SJCRH30 (cell line): Measurements from ENCODE around the gene STT3A. TPM values are rescaled to one million over a fixed set of nuclear protein-coding genes. Genes with fewer than 3 reads are reported as not detected.
A peak's percentile ranks its signal among the peaks of the same experiment; 100 is the strongest.
"Not testable (repeated sequence)": the region's sequence is repeated elsewhere in the genome, so short reads cannot be mapped to it uniquely, and the experiment has no call there.

Experiments
- DNase-seq, 2 experiments: peaks; one replicate each; pipeline ENCODE4 v3.0.0-alpha.2; 2015 to 2020
- H3K27ac ChIP-seq: fragments of 250-450 bp; sonication (Bioruptor Pico); 2 replicates; pipeline ENCODE4 v1.5.1; 2020; ENCODE audit warnings: mild to moderate bottlenecking, moderate library complexity
- H3K27me3 ChIP-seq: fragments of 250-450 bp; sonication (Bioruptor Pico); 2 replicates; pipeline ENCODE4 v1.5.1; 2020; ENCODE audit warnings: mild to moderate bottlenecking, moderate library complexity
- H3K36me3 ChIP-seq: fragments of 250-450 bp; sonication (Bioruptor Pico); 2 replicates; pipeline ENCODE4 v1.5.1; 2020; ENCODE audit warnings: mild to moderate bottlenecking, moderate library complexity
- H3K4me1 ChIP-seq: fragments of 250-450 bp; sonication (Bioruptor Pico); 2 replicates; pipeline ENCODE4 v1.5.1; 2020; ENCODE audit warnings: mild to moderate bottlenecking, moderate library complexity
- H3K4me3 ChIP-seq: fragments of 250-450 bp; sonication (Bioruptor Pico); 2 replicates; pipeline ENCODE4 v1.5.1; 2020; ENCODE audit warnings: mild to moderate bottlenecking, moderate library complexity
- H3K9me3 ChIP-seq: fragments of 250-450 bp; sonication (Bioruptor Pico); replicated peaks from 2 replicates; pipeline ENCODE4 v1.5.1; 2020; ENCODE audit warnings: mild to moderate bottlenecking, moderate library complexity
- total RNA-seq: library from RNA; depleted of rRNA; stranded (reverse); fragments of >200 nt; shearing (Covaris generic); gene quantifications from 2 replicates; pipeline ENCODE4 v1.2.3, GENCODE V29; 2014

Gene STT3A
- total RNA-seq, 1 experiment from 2014 or later: 102 TPM

DNA sequence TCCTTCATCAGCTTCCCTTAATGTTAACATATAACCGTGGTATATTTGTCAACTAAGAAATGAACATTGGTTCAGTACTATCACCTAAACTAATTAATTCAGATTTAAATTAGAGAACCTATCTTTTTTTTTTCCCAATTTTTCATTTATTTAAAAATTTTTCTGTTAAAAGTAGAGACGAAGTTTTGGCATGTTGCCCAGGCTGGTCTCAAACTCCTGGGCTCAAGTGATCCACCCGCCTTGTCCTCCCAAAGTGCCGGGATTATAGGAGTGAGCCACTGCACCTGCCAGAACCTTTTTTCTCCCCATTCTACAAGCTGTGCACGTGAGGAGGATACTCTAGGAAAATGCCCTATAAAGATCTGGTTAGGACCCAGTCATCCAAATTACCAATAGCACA is 19.7 kb upstream of the STT3A start:
- H3K27me3 ChIP-seq: no peaks in the 10 kb centered on the region
- H3K4me3 ChIP-seq: no peak overlapping the region
- H3K36me3 ChIP-seq: peaks cover 5% of the 10 kb centered on the region; the same call in 1 of the 2 replicates
- H3K4me1 ChIP-seq: peaks cover 7% of the 10 kb centered on the region
- no peaks in the 10 kb centered on the region for H3K9me3 ChIP-seq
- no peak overlapping the region for H3K27ac ChIP-seq
- no peak for DNase-seq

DNA sequence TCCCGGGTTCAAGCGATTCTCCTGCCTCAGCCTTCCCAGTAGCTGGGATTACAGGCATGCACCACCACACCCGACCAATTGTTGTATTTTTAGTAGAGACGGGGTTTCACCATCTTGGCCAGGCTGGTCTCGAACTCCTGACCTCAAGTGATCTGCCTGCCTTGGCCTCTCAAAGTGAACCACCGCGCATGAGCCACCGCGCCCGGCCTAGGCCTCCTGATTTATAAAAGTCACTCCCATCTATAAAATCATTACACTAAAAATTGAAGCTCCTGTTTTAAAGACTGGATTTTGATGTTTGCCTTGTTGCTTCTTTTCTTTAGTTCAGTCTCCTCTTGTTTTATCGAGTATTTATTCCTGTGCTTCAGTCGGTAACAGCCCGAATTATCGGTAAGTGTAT is 15.5 kb upstream of the STT3A start:
- H3K36me3 ChIP-seq: peaks cover 24% of the 10 kb centered on the region
- not testable (repeated sequence) for H3K4me1 ChIP-seq, H3K27me3 ChIP-seq, H3K4me3 ChIP-seq, DNase-seq, H3K27ac ChIP-seq, H3K9me3 ChIP-seq

DNA sequence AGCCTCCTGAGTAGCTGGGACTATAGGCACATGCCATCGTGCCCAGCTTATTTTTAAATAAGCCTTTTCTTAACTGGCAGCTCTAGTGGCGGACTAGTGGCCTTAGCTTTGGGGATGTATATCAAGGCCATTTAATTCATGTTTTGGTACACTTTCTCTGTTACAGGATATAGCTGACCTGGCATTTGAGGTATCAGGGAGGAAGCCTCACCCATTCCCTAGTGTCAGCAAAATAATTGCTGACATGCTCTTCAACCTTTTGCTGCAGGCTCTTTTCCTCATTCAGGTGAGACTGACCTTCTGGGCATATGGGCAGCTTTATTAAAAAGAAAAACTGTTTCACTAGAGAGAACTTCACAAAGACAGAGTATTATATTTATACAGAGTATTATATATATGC is 13.9 kb upstream of the STT3A start:
- no peaks in the 10 kb centered on the region for H3K9me3 ChIP-seq
- no peak overlapping the region for H3K4me3 ChIP-seq
- DNase-seq: no peak
- peaks cover 21% of the 10 kb centered on the region for H3K36me3 ChIP-seq
- H3K27ac ChIP-seq: no peak overlapping the region
- H3K27me3 ChIP-seq: no peaks in the 10 kb centered on the region
- peaks cover 6% of the 10 kb centered on the region for H3K4me1 ChIP-seq

DNA sequence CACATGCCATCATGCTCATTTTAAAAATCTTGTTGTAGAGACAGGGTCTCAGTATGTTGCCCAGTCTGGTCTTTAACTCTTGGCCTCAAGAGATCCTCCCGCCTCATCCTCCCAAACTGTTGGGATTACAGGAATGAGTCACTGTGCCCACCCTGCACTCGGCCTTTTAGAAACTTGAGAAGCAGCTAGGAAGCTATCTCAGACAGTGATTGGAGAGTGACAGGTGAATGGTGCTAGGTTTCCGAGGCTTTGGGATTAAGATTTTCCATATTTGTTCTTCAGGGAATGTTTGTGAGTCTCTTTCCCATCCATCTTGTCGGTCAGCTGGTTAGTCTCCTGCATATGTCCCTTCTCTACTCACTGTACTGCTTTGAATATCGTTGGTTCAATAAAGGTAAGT is 12.8 kb upstream of the STT3A start:
- DNase-seq: peak; percentile 36 to 76
- H3K36me3 ChIP-seq: peaks cover 24% of the 10 kb centered on the region

DNA sequence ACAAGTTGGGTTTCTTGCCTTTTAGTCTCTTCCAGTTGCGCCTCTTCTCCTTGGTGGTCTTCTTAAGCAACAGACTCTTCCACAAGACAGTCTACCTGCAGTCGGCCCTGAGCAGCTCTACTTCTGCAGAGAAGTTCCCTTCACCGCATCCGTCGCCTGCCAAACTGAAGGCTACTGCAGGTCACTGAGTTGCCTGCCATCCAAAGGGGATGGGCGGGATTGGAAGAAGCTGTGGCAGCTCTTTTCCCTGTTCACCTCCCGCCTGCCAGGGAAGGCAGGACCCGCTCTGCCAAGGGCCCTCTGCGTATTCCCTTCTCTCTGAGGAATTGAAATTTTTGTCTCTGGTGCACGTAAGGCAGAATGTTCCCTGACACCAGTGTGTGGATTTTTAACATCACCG is 9.2 kb upstream of the STT3A start:
- Histone ChIP-seq H3K36me3 (peaks cover 22% of the 10 kb centered on the region), H3K4me1 (peaks cover 6% of the 10 kb centered on the region), H3K9me3 (no peaks in the 10 kb centered on the region), H3K27ac (no peak overlapping the region), H3K27me3 (no peaks in the 10 kb centered on the region), H3K4me3 (no peak overlapping the region)
- DNase-seq: no peak

More for the DNA sequence above, 12.8 kb upstream of the STT3A start:
- H3K9me3 ChIP-seq: no peaks in the 10 kb centered on the region
- H3K27ac ChIP-seq: no peak overlapping the region
- no peaks in the 10 kb centered on the region for H3K27me3 ChIP-seq
- H3K4me3 ChIP-seq: no peak overlapping the region
- H3K4me1 ChIP-seq: peaks cover 6% of the 10 kb centered on the region

DNA sequence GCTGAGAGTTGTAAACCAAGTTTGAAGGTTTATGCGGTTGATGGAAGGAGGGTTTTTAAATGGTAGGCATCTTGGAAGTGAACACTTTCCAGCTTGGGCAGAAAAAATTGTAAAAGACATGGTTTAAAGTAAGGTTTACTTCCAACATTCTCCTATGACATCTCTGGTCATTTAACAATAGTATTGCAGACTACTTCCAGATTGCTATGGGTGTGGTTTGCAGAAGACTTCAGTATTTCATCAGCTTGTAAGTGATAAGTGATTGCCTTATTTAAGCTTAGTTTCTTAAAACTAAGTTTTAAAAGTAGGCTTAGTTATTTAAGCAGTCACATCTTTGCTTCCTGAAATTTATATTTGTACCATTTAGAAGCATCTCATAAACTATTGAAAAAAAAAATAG is 7.2 kb upstream of the STT3A start:
- H3K4me3 ChIP-seq: no peak overlapping the region
- peaks cover 10% of the 10 kb centered on the region for H3K36me3 ChIP-seq
- no peaks in the 10 kb centered on the region for H3K27me3 ChIP-seq

DNA sequence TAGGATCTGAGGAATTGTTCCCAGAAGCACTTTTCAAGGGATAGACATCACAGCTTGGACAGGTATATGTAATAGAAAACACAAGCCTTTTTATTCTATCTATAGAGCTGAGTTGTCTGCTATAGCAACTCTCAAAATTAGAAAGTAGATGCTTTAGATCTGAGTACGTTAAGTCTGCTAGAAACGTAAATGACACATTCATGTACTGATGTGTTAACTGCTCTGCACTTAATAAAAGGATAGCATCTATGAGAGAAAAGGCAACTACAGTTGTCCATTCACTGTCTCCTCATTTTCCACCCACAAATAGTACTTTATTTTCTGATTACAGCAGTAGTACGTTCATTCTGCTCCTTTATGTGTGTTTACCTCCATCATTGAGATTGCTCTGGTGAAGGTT is 6.0 kb upstream of the STT3A start:
- Histone ChIP-seq H3K27ac (no peak overlapping the region), H3K4me1 (no peaks in the 10 kb centered on the region)
- DNase-seq: no peak

More for the DNA sequence above, 7.2 kb upstream of the STT3A start:
- Histone ChIP-seq H3K27ac (no peak overlapping the region), H3K4me1 (no peaks in the 10 kb centered on the region; the same call in 1 of the 2 replicates), H3K9me3 (no peaks in the 10 kb centered on the region)
- DNase-seq: no peak

DNA sequence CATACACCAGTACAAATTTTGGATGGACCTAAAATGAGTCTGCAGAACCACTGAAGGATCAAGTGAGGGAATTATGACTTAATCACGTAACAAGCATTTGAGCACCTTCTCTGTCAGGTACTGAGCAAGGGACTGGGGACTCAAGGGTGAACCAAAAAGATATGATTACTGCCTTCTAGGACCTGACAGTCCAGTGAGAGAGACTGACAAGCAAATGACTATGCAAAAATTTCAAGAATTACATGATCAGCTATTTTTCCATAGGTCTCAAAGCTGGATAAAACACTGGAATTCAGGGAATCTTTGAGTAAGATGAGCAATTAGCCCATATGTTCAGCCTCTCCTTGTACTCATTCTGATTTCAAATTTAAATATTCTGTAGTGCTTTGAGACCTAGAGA is 5.2 kb upstream of the STT3A start:
- Histone ChIP-seq H3K4me1 (no peaks in the 10 kb centered on the region), H3K27me3 (no peaks in the 10 kb centered on the region), H3K27ac (no peak overlapping the region), H3K9me3 (no peaks in the 10 kb centered on the region), H3K4me3 (no peak overlapping the region), H3K36me3 (peaks cover 3% of the 10 kb centered on the region; the same call in 1 of the 2 replicates)
- DNase-seq: no peak

More for the DNA sequence above, 6.0 kb upstream of the STT3A start:
- H3K27me3 ChIP-seq: no peaks in the 10 kb centered on the region
- no peaks in the 10 kb centered on the region for H3K9me3 ChIP-seq
- no peak overlapping the region for H3K4me3 ChIP-seq
- peaks cover 7% of the 10 kb centered on the region; the same call in 1 of the 2 replicates for H3K36me3 ChIP-seq

DNA sequence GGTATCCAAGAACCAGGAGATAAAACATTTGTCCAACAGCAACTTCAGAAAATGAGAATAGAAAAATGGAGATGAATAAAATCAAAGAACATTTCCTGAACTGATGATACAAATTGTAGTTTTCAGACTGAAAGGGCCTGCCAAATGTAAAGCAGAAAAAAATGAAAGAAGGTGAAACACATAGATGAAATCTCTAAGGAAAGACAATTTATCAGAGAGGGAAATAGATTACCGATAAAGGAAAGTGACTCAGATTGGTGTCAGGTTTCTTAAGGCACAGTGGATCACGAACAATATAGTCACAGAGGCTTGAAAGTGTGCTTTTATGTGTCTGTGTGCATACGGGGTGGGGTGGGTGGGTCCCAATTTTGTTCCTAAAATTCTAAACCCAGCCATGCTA is 4.1 kb upstream of the STT3A start:
- H3K27ac ChIP-seq: no peak overlapping the region
- H3K4me1 ChIP-seq: no peaks in the 10 kb centered on the region
- DNase-seq: no peak
- no peak overlapping the region for H3K4me3 ChIP-seq
- H3K9me3 ChIP-seq: no peaks in the 10 kb centered on the region
- H3K36me3 ChIP-seq: peaks cover 3% of the 10 kb centered on the region; the same call in 1 of the 2 replicates
- H3K27me3 ChIP-seq: no peaks in the 10 kb centered on the region

DNA sequence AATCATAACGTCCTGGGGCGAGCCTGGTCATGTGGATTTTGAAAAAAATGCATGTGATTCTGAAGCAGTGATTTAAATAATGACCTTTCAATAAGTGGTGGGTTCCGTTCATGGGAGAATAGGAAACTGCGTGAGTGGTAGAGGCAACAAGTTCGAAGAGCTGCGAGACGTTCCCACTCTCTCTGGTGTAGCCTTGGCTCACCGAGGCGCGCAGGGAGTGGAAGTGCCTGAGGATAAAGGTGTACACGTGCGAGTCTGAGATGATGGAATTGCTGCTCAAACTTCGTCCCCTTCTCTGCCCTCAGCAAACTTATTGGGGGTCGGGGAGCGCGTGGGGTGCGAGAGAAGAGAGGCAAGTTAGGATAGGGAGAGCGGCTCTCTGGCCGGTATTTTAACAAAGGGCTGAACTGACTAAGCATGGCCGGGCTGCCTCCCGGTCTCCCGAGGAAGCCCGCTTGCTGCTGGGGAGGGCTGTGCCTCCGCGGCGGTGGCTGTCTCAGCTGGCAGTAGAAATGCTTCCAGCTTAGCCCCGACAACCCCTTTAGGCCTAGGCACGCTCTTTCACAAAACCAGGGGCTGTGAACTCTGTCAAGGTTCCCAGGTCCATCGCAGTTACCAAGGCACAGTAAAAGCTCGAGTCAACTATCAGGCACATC is 875 bp upstream of the STT3A start:
- H3K4me1 ChIP-seq: no peaks in the 10 kb centered on the region
- DNase-seq: peak in 1 of 2 experiments; percentile 19
- H3K4me3 ChIP-seq: peak overlapping the region; percentile 74
- peaks cover 5% of the 10 kb centered on the region for H3K36me3 ChIP-seq
- H3K9me3 ChIP-seq: no peaks in the 10 kb centered on the region
- peak overlapping the region; percentile 68 for H3K27ac ChIP-seq
- H3K27me3 ChIP-seq: no peaks in the 10 kb centered on the region

DNA sequence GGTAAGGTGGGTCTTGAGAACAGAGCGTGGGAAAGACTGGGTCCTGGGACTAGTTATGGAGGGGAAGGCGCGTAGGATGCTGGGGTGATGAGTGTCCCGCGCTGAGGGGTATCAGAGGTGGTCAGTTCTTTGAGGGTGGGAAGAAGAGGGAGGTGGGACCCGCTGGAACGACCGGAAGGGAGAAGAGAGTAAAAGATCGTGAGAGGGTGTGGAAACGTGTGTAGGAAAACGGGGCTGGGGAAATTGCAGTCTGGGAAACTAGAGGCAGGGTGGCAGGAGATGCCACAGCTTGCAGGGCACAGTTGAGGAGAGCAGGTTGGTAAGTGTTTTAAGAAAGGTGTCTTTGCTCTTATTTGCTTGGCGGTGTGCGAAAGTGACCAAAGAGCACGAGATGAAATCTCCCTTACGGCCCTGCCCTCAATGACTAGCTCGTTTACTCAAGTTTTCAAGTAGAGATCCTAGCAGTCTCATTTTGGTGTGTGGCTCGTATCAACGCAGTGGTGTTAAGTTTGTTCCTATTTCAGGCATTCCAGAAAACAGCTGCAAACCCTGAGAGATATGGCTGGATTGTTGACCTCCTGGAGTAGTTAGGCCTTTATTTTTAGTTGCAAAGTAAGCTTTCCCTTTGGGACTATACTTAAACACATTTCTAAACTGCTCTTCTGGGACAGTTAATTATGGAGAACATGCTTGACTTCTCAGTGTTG is 615 bp downstream of the STT3A start:
- Histone ChIP-seq H3K36me3 (peaks cover 7% of the 10 kb centered on the region), H3K4me1 (no peaks in the 10 kb centered on the region), H3K27me3 (no peaks in the 10 kb centered on the region), H3K9me3 (no peaks in the 10 kb centered on the region), H3K4me3 (peak overlapping the region; percentile 74), H3K27ac (peak overlapping the region; percentile 44; the same call in 1 of the 2 replicates)
- DNase-seq: peak; percentile 43 to 55

DNA sequence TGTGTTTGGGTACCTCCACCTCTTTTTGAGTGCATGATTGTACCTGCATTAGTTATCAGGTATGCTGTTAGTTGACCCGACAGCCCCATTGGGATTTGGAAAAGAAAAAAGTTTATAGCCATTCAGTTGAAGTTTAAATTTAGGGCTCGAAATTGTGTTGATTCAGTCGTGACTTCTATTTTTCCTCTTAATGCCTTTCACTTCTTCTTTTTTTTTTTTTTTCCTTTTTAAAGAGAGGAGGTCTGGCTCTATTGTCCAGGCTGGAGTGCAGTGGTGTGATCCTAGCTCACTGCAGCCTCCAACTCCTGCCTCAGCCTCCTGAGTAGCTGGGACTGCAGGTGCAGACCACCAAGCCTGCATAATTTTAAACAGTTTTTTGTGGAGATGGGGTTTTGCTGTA is 2.3 kb downstream of the STT3A start:
- no peak for DNase-seq
- no peaks in the 10 kb centered on the region for H3K9me3 ChIP-seq

DNA sequence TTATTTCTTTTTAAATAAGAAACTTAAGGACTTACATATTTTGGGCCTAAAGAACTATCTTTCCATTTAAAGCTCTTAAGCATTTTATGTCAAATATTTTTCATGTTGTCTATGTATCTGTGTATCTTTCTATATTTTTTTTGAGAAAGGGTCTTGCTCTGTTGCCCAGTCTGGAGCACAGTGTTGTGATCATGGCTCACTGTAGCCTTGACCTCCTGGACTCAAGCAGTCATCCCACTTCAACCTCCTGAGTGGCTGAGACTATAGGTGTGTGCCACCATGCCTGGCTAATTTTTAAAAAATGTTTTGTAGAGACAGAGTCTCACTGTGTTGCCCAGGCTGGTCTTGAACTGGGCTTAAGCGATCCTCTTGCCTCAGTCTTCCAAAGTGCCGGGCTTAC is 8.0 kb downstream of the STT3A start:
- Histone ChIP-seq H3K4me3 (no peak overlapping the region), H3K27ac (no peak overlapping the region), H3K9me3 (no peaks in the 10 kb centered on the region), H3K27me3 (no peaks in the 10 kb centered on the region), H3K36me3 (peaks cover 25% of the 10 kb centered on the region), H3K4me1 (no peaks in the 10 kb centered on the region)
- no peak for DNase-seq

More for the DNA sequence above, 2.3 kb downstream of the STT3A start:
- H3K4me1 ChIP-seq: no peaks in the 10 kb centered on the region
- H3K27ac ChIP-seq: no peak overlapping the region
- H3K27me3 ChIP-seq: no peaks in the 10 kb centered on the region
- H3K4me3 ChIP-seq: no peak overlapping the region
- peaks cover 7% of the 10 kb centered on the region for H3K36me3 ChIP-seq

DNA sequence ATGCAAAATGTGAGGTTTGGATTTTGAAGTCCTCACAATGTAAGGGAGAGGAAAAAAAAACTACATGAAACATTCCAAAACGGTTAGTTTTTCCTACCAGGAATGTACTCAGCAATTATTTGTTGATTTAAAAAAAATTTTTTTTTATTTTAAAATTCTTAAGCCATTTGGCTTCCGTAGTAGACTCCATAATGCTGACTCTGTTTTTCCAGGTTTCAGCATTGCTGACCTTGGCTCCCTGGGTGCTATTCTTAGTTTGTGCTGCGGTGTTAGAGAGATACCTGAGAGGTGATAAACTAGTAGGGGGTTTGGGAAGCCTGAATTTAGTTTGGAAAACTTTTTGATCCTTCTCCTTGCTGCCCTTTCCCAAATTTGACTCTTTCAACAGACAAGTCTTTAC is 10.6 kb downstream of the STT3A start:
- H3K36me3 ChIP-seq: peaks cover 23% of the 10 kb centered on the region
- no peak for DNase-seq
- H3K4me3 ChIP-seq: no peak overlapping the region
- no peaks in the 10 kb centered on the region for H3K27me3 ChIP-seq
- H3K9me3 ChIP-seq: no peaks in the 10 kb centered on the region
- no peaks in the 10 kb centered on the region for H3K4me1 ChIP-seq
- no peak overlapping the region for H3K27ac ChIP-seq

DNA sequence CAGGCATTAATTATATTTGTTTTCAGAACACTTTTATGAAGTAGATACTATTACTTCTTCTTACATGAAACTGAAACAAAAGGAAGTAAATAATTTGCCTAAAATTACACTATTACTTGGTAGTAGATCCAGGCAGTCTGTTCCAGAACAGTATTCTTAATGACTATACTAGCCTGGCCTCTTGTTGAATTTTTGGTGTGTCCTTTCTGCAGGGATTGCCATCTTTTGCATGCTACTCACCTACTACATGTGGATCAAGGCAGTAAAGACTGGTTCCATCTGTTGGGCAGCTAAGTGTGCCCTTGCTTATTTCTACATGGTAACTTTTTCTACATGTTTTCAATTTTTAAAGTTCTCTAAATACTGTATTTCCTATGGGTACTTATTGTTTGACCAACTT is 12.8 kb downstream of the STT3A start:
- no peak for DNase-seq
- H3K36me3 ChIP-seq: peaks cover 33% of the 10 kb centered on the region
- no peak overlapping the region for H3K4me3 ChIP-seq
- H3K27ac ChIP-seq: no peak overlapping the region
- H3K27me3 ChIP-seq: no peaks in the 10 kb centered on the region
- H3K9me3 ChIP-seq: no peaks in the 10 kb centered on the region
- H3K4me1 ChIP-seq: no peaks in the 10 kb centered on the region
